CD4-positive, alpha-beta T cell treated with Interleukin-1 beta for 1 hour (primary cell): ENCODE data around the gene POLDIP3.

Source experiments
- DNase-seq, 2 donors: peaks; one replicate each; pipeline ENCODE4 v3.0.0-alpha.2; 2020 to 2022

POLDIP3 gene, protein sequence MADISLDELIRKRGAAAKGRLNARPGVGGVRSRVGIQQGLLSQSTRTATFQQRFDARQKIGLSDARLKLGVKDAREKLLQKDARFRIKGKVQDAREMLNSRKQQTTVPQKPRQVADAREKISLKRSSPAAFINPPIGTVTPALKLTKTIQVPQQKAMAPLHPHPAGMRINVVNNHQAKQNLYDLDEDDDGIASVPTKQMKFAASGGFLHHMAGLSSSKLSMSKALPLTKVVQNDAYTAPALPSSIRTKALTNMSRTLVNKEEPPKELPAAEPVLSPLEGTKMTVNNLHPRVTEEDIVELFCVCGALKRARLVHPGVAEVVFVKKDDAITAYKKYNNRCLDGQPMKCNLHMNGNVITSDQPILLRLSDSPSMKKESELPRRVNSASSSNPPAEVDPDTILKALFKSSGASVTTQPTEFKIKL

DNA sequence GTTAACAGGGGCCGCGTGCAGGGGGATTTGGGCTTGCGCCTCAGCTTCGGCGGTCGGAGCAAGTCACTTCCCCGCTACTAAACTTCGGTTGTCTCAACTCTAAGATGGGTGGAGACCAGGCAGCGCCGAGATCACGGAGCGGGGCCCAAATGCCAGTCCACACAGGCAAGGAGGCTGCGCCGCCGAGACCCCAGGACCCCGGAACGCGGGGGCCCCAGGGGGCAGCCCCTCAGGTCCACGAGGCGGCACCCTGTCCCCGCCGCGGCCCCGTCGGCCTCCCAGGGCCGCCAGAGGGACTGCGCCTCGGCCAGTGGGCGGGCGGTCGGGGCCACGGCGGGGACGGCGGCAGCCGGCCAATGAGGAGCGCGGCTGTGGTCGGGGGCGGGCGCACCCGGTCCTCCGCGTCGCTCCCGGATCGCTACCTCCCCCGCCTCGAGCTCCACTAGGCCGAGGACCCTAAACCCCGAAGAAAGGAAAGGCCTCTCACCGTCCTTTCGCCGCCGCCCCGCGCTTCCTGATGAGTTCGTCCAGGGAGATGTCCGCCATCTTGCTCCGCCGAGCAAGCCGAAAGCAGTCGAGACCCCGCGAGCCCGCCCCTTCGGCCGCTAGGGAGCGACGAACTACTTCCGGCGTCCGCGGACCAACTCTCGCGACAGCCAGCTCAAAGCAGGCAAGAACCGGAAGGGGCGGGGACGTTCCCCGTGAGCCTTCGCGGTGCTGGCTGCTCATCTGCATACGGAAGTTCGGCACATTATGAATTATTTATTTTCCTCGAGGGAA, at the start of gene POLDIP3:
POLDIP3 (minus strand) TSS at position 572 of the 780 bp plus-strand sequence; CDS start at position 546, 26 bp downstream.
- DNase-seq, result peak; percentile 98

DNA sequence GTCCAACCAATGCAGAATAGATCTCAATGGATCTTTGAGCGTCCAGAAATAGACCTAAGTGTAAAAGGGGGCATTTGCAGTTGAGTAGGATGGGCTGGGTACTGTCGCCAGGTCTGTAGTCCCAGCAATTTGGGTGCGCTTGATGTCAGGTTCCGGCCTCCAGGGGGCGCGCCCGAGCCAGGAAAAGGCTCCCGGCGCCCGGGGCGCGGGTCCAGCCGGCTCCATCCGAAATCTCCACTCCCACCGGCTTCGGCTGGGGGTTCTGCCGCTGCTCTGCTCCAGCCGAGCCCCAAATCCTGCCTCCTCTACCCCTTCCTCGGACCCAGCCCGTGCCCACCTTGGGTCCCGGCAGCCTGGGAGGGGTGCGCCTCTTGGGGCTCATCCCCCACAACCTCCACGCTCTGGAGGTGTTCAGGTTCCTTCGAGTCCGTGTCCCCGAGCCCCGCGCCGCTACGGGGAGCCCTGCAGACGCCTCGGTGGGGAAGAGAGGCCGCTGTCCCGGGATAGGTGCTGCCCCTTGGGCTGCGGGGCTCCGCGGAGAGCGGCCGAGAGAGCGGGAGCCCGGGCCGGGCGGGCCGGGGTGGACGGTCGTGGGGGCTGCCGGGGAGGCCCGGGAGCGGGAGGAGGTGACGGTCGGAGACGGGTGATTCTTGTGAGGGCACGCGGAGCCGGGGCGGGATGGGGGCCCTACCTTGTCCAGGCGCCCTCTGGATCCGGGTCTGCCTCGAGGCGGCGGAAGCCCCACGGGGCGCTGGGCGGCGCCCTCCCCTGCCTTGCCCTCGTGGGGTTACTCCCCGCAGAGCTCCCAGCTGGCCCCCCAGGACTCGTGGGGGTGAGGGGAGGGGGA, 47.5 kb upstream of the POLDIP3 start:
- peak; percentile 72 to 80 for DNase-seq

DNA sequence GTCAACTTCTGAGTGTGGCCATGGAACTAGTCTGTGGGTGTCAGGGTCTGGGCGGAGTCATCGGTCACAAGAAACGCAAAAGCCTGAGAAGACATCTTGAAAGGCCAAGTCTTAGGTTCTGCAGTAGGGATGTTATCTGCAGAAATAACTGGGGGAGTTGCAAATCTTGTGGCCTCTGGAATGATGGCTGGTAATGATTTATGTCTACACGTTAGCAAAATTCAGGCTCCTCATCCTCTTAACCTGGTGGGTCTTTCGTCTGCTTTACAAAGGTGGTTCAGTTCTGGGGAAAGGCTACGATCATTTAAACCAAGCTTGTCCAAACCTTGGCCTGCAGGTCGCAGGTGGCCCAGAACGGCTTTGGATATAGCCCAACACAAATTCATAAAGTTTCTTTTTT, 41.9 kb upstream of the POLDIP3 start:
- DNase-seq, result no peak

DNA sequence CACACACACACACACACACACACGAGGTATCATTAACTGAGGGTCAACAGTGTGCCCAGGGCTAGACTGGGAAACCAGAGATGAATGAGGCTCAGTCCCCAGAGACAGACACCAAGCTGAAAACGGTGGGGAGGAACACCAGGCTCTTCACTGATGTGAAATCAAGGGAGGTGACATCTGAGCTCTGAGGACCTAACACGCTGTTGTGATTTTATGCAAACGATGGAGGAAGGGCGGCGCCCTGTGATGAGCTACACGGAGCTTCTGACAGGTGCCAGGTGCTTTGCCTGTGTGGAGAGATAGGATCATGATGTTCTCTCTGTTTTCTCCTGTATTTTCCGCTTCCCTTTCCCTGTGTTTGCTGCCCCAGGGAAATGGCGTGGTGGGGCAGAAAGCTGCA, 41.0 kb upstream of the POLDIP3 start:
- DNase-seq, result peak in 1 of 2 donors; percentile 74

DNA sequence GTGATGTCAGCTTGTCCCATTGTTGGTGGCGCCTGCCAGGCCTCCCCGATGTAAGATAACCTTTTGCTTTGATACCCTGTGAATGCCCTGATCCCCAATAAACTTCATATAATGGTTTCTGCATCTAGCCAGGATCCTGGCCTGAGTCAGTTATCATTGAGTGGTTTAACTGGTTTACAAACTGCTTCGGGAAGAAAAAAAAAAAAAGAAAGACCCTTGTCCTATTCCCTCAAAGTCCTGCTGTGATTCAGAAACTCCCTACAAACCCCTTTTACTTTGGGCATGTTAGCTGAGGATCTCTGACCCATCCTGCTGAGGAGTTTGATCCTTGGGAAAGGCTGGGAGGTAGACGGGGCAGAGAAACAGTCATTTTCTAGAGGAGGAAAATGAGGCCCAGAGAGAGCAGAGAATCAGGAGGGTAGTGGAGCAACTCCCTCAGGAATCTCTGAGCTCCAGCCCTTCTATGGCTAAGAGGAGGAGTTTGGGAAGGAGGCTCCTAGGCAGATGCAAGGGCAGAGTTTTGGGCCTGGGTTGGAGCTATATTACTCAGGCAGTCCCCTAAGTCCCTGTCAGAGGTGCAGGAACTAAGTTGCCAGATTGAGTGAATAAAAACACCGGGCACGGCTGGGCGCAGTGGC, 39.9 kb upstream of the POLDIP3 start:
- DNase-seq, result no peak

DNA sequence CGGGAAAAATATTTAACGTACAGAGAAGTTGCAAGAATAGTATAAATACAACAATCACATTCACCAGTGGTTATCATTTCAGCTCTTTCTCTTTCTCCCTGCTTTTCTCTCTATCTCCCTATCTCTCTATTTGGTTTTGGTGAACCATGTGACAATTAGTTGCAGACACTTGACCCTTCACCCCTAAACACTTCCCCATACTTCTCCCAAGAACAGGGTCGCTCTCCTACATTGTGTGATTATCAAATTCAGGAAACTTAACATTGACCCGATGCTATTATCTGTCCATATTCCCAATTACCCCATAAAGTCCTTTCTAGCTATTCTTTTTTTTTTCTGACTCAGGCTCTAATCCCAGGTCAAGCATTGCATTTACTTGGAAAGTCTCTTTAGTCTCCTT, 39.3 kb upstream of the POLDIP3 start:
- no peak for DNase-seq

DNA sequence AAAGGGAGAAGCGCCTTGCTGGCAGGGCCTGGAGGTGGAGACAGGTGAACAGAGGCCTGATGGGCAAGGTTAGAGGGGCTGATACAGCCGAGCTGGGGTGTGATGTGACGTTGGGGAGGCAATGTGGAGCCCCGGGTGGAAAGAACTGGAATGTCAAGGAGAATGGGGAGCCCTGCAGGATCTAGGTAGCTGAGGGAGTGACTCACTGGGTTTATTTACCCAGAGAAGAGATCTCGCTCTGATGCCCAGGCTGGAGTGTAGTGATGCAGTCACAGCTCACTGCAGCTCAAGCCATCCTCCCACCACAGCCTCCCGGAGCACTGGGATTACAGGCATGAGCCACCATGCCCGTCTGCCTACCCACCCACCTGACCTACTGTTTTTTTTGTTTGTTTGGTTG, 36.5 kb upstream of the POLDIP3 start:
- no peak for DNase-seq

DNA sequence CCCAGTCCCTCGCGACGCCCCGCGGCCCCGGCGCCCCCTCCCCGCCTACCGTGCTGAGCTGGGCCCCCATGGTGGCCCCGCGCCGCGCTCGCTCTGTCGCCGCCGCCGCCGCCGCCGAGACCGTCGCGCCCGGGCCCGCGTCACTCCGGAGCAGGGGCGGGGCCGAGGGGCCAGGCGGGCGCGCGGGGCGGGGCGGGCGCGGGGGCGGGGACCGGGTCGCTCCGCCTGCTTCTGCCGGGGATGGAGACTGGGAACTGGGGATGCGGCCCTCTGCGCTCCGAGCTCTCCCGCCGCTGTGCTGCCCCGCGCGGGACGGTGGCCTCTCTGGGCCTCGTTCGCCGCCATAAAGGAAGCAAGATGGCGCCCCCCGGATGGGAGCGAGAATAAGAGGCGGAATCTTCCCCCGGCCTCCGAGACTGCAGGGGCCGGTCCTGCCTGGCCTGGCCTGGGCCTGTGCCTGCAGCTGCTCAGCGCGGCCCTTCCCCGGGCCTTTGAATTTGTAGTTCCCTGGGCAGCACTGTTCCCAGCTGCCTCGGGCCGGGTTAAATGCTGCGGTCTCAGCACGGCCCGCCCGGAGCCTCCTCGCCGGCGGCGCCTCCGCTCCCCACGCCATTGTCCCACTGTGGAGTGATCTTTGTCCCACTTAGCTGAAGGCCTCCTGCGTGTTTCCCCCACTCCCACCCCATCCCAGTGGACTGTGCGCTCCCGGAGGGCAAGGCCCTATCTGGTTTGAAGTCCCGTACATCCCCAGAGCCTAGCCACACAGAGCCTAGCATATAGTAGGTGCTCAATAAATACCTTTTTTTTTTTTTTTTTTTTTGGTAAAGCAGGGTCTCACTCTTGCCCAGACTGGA, 34.8 kb upstream of the POLDIP3 start, which contains the start of gene CYB5R3:
CYB5R3 (minus strand) TSS at position 147 of the 854 bp plus-strand sequence; CDS start at position 70, 77 bp downstream.
- peak; percentile 78 to 79 for DNase-seq

DNA sequence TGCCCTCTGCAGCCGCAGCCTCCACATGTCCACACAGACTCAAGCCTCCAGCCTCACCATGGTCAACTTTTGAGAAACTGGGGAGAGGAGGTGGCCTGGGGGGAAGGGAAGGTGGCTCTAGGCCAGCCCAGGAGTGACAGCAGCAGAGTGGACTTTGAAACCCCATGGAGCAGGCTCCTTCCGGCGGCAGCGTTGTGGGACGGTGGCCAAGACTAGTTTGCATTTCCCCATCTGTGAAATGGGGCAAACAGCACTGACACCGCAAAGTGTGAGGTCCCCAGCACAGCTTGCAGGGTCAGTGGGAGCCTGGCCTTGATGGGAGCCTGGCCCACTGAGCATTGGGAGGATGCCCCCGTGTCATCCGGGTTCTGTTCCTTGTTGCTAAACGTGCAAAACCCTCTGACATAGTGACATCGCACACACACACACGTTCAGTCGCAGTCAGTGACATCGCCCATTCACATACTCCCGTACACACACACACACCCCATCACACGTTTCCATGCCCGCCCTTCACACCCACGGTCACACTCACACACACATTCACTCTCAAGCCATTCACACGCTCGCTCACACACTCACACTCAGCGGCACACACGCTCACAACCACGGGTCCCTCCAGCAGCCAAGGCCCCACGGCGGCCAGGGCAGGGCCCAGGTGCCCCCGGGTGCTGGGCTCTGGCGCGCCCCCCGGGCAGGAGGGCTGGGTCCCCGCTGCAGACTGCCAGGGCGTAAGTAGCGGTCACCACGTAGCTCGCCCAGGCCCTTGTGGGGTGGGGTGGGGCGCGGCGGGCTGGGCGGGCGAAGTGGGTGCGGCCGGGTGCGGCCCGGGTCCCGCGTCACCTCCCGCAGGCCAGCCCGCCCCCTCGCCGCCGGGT, 33.9 kb upstream of the POLDIP3 start:
- DNase-seq, result peak; percentile 38 to 47

DNA sequence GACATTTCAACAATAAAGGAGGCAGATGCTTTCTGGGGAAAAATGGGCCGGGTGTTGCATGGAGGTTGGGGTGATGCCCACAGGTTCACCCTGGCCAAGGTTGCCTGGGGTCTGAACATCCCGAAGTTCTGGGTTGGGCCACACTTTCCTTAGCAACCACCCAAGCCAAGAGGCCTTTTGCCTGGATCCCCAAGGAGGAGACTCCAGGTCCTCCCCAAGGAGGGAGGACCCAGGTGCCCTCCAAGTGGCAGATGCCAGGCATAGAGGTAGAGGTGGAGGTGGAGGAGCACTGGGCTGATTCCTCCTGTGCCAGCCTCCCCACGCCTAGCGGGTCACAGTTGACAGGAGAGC, 33.3 kb upstream of the POLDIP3 start:
- DNase-seq, result no peak

DNA sequence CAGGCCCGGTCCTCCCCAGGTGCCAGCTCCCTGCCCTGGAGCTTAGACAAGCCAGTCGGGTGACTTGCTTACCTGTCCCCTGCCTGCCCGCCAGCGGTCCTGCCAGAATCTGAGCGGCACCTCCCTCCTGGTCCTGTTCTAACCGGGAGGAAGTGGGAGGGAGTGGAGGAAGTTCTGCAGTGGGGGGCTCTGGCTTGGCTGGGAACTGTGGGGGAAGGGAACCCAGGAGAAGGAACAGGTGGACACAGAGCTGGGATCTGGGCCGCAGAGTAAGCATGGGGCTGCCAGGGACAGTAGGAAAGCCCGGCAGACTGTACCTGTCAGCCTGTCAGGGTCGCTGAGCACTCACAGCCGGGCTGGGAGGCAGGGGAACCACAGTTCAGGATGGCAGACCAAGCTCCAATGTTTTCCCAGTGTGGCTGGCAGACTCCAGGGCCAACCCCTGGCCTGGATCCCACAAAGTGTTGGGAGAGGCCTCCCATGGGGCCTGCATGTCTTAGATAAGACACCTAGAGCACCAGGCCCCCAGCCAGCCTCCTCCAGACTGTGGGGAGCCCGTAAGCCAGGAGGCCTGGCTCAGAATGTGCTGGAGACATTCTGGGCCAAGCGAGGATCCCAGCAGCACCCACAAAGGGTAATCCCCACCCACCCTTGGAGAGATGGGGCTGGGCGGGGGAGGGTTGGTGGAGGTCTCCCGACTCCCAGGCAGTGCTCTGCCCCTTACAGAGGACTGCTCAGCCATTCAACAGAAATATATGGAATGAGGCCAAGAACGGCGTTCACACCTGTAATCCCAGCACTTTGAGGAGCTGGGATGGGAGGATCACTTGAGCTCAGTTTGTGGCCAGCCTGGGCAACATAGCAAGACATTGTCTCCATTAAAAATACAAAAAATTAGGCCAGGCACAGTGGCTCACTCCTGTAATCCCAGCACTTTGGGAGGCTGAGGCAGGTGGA, 32.2 kb upstream of the POLDIP3 start:
- no peak for DNase-seq

DNA sequence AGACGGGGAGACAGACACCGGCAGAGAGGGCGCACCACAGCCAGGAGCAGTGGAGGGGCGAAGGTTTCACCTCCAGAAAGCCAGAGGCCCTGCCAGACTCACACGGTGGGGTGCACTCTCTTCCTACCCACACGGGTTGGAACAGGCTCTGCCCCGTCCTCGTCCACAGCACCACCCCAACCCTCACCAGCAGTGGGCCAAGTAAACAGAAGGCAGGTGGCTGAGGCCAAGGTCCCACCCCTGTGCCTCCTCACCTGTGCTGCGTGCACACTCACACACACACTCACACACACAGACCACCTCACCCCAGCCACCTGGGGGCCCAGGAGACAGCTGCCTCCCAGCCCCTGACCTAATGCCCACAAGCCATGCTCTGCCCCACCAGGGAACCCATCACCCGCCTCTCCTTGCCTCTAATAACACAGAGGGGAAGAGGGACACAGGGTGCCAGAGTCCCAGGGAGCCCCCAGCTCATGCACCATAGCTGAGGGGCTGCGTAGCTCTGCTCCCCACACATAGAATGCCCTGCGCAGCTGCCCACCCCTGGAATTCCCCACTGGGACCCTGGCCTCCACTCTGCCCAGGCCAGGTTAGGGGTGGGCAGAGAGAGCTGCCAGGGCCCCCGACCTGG, 31.4 kb upstream of the POLDIP3 start:
- peak in 1 of 2 donors; percentile 20 for DNase-seq

DNA sequence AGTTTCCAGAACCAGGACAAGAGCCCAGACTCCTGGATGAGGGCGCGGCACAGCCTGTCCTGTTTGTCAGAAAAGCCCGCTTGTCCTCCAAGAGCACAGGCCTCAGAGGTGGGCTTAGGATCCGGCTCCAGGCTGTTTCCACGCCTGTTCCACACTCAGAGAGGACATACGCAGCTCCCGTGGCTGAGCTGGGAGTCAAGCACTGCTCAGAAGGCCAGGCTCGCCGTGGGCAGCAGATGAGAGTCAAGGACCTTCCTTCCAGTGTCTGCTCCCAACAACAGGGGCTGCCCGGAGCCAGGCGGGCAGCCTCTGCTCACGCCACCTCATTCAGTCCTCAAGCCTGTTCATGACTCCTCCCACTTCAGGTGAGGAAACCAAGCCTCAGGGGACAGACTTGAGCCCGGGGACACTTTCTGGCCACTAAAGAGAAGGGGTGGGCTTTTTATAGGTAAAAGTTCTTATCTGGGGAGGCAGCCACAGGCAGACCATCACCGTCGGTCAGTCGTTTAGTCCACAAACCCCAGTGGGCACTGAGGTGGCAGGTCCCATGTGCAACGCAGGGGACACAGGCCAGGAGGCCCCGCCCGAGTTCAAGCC, 30.8 kb upstream of the POLDIP3 start:
- DNase-seq, result no peak

DNA sequence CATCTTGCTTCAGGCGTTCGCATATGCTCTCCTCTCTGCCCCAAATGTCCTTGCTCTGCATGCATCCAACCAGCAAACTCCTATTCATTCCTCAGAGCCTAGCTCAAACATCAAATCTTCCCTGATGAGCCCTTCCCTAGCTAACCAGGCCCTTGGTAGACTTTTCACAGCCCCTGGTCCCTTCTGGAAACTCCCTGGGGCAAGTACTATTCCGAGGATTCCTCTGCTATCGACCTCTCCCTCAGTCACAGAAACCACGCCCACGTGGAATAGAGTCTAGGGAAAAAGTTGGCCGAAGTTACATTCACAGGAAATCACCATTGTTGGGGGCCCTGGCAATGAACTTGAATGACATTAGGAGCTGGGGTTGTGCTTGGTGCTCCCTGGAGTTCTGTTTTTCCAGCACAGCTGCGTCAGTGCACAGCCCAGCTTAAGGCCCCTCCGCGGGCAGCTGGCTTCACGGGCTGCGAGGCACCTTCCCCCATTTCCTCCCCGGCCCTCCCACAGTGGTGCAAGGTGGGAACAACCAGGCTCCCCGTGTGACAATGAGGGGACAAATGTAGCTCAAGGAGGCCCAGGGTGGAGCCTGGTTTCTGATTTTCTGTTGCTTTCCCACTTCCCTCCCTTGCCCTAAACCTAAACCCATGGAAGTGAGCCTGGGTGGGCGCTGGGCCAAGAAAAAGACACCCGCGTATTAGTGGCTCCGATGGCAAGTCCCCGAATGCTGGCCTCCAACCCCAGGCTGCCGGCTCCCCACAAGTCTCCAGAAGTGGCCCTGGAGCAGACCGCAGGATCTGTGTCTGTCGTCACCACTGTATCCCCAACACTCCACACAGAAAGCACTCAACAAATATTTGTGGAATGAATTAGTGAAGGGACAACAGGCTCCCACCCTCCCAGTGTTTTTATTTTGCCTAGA, 30.0 kb upstream of the POLDIP3 start:
- DNase-seq, result no peak

DNA sequence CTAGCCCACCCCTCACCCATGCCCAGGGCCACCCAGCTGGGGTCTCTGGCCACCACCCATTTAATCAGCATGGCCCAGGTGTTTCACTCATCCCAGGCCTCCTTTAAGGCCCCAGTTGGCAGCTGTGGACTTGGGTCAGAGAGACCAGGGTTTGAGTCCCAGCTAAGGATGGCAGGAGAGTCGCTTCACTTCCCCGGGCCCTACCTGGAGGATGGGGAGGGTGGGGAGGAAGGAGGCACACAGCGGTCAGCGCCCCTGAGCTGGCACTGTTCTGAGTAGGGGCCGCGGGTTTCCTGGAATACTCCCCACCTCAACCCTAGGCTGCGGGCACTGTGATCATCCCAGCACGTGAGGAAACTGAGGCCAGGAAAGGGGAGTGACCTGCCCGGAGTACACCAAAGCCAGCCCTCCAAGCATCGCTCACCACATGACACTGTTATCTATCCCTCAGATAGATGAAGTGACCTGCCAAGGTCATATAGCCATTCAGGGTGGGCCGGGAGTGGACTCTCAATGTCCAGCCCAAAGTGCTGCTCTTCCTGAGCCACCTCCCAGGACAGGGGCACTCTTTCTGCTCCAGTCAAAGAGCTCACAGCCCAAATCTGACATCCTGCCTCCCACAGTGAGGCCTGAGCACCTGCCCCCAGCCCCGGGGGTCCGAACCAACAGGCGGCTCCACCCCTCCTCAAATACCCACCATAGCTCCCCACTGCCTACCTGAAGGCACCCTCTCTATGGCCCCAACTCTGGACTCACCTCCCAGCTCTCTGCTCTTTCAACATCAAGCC, 29.1 kb upstream of the POLDIP3 start:
- DNase-seq, result no peak
